H9 (cell line): ENCODE measurements around the gene SCFD2. TPM values are rescaled to one million over a fixed set of nuclear protein-coding genes. Genes with fewer than 3 reads are reported as not detected.

Experiments used
- DNase-seq: peaks from one replicate; pipeline ENCODE4 v3.0.0-alpha.2; 2017
- H2AFZ ChIP-seq: one replicate; pipeline ENCODE4 v1.6.1; 2013; ENCODE audit warnings: mild to moderate bottlenecking, low read length, control low read depth, moderate library complexity
- H2AK5ac ChIP-seq: 2 replicates; pipeline ENCODE4 v1.6.1; 2013; ENCODE audit warnings: low read length, control low read depth, mixed read lengths; ENCODE audit not compliant: insufficient read length
- H2BK120ac ChIP-seq: one replicate; pipeline ENCODE4 v1.6.1; 2013; ENCODE audit warnings: low read depth, mild to moderate bottlenecking, low read length, control low read depth, inconsistent platforms; ENCODE audit not compliant: poor library complexity, severe bottlenecking
- H2BK12ac ChIP-seq: 2 replicates; pipeline ENCODE4 v1.6.1; 2013; ENCODE audit warnings: low read length, control low read depth, mixed read lengths, low read depth; ENCODE audit not compliant: insufficient read length
- H2BK15ac ChIP-seq: 2 replicates; pipeline ENCODE4 v1.6.1; 2013; ENCODE audit warnings: low read depth, low read length, control low read depth
- H2BK20ac ChIP-seq: one replicate; pipeline ENCODE4 v1.6.1; 2013; ENCODE audit warnings: low read depth, mild to moderate bottlenecking, low read length, control low read depth, inconsistent platforms; ENCODE audit not compliant: poor library complexity, severe bottlenecking
- H2BK5ac ChIP-seq: 2 replicates; pipeline ENCODE4 v1.6.1; 2013; ENCODE audit warnings: low read length, control low read depth, mixed read lengths; ENCODE audit not compliant: insufficient read length
- H3K14ac ChIP-seq: 2 replicates; pipeline ENCODE4 v1.6.1; 2013; ENCODE audit warnings: low read length, control low read depth; ENCODE audit not compliant: insufficient read depth
- H3K18ac ChIP-seq: 2 replicates; pipeline ENCODE4 v1.6.1; 2013; ENCODE audit warnings: low read depth, mild to moderate bottlenecking, mixed read lengths, low read length, control low read depth; ENCODE audit not compliant: insufficient read length
- H3K23ac ChIP-seq: 2 replicates; pipeline ENCODE4 v1.6.1; 2013; ENCODE audit warnings: low read length, control low read depth, mixed read lengths, low read depth; ENCODE audit not compliant: insufficient read length
- H3K23me2 ChIP-seq: 2 replicates; pipeline ENCODE4 v1.6.1; 2013; ENCODE audit warnings: low read depth, mild to moderate bottlenecking, mixed read lengths, low read length, control low read depth; ENCODE audit not compliant: insufficient read length, poor library complexity, severe bottlenecking
- H3K27ac ChIP-seq: 2 replicates; pipeline ENCODE4 v1.5.1; 2013; ENCODE audit warnings: low read length, control low read depth, mixed read lengths, low read depth; ENCODE audit not compliant: insufficient read length
- H3K27me3 ChIP-seq: 2 replicates; pipeline ENCODE4 v1.6.1; 2013; ENCODE audit warnings: low read length, control low read depth, inconsistent platforms; ENCODE audit not compliant: insufficient read depth
- H3K4ac ChIP-seq: 2 replicates; pipeline ENCODE4 v1.6.1; 2013; ENCODE audit warnings: low read depth, mild to moderate bottlenecking, control low read depth, inconsistent platforms, low read length, moderate library complexity
- H3K4me1 ChIP-seq: 2 replicates; pipeline ENCODE4 v1.6.1; 2013; ENCODE audit warnings: low read length, control low read depth, inconsistent platforms; ENCODE audit not compliant: insufficient read depth
- H3K4me2 ChIP-seq: 2 replicates; pipeline ENCODE4 v1.6.1; 2013; ENCODE audit warnings: low read length, control low read depth, mixed read lengths; ENCODE audit not compliant: insufficient read length, insufficient read depth
- H3K56ac ChIP-seq: 2 replicates; pipeline ENCODE4 v1.6.1; 2013; ENCODE audit warnings: low read depth, mild to moderate bottlenecking, mixed read lengths, low read length, control low read depth; ENCODE audit not compliant: insufficient read length
- H3K79me1 ChIP-seq: 2 replicates; pipeline ENCODE4 v1.6.1; 2013; ENCODE audit warnings: low read depth, mild to moderate bottlenecking, moderate library complexity, low read length, control low read depth, inconsistent platforms; ENCODE audit not compliant: insufficient read depth, poor library complexity, severe bottlenecking
- H3K79me2 ChIP-seq: 2 replicates; pipeline ENCODE4 v1.6.1; 2013; ENCODE audit warnings: low read length, control low read depth, inconsistent platforms; ENCODE audit not compliant: insufficient read depth
- H3K9ac ChIP-seq: 2 replicates; pipeline ENCODE4 v1.6.1; 2013; ENCODE audit warnings: low read length, control low read depth, mixed read lengths; ENCODE audit not compliant: insufficient read length; ENCODE audit errors: extremely low read depth
- H3K9me3 ChIP-seq: one replicate; pipeline ENCODE4 v1.6.1; 2013; ENCODE audit warnings: low read depth, low read length, inconsistent platforms; ENCODE audit not compliant: control insufficient read depth
- H3T11ph ChIP-seq: one replicate; pipeline ENCODE4 v1.6.1; 2013; ENCODE audit warnings: mild to moderate bottlenecking, low read length, control low read depth, inconsistent platforms
- H4K20me1 ChIP-seq: one replicate; pipeline ENCODE4 v1.6.1; 2013; ENCODE audit not compliant: control insufficient read depth, insufficient read length, insufficient read depth
- H4K5ac ChIP-seq: 2 replicates; pipeline ENCODE4 v1.6.1; 2013; ENCODE audit warnings: low read depth, mild to moderate bottlenecking, mixed read lengths, low read length, control low read depth; ENCODE audit not compliant: insufficient read length
- H4K8ac ChIP-seq: replicated peaks from 2 replicates; pipeline ENCODE4 v1.6.1; 2013; ENCODE audit warnings: low read length, control low read depth, mixed read lengths, low read depth; ENCODE audit not compliant: insufficient read length
- H4K91ac ChIP-seq: 2 replicates; pipeline ENCODE4 v1.6.1; 2013; ENCODE audit warnings: low read depth, mild to moderate bottlenecking, moderate library complexity, mixed read lengths, low read length, control low read depth; ENCODE audit not compliant: insufficient read length
- H3K27ac Mint-ChIP-seq, 3 experiments: 2 replicates in 2 of 3; 3 replicates in 1 of 3; pipeline ENCODE4 v1.8.0; 2020 to 2021; ENCODE audit warnings: mixed read lengths in 3 of 3, mild to moderate bottlenecking in 1 of 3, moderate library complexity in 1 of 3
- H3K27me3 Mint-ChIP-seq: 2 replicates; pipeline ENCODE4 v1.8.0; 2021; ENCODE audit warnings: low read depth, mild to moderate bottlenecking, moderate library complexity, mixed read lengths
- H3K36me3 Mint-ChIP-seq, 3 experiments: 2 replicates in 2 of 3; 3 replicates in 1 of 3; pipeline ENCODE4 v1.8.0; 2020 to 2021; ENCODE audit warnings: low read depth in 3 of 3, mixed read lengths in 3 of 3; ENCODE audit not compliant: insufficient read depth in 1 of 3
- H3K4me1 Mint-ChIP-seq, 2 experiments: 2 replicates each; pipeline ENCODE4 v1.8.0; 2020; ENCODE audit warnings: mixed read lengths in 2 of 2
- H3K4me3 Mint-ChIP-seq, 2 experiments: 2 replicates in 1 of 2; 3 replicates in 1 of 2; pipeline ENCODE4 v1.8.0; 2020 to 2021; ENCODE audit warnings: mild to moderate bottlenecking in 2 of 2, mixed read lengths in 2 of 2, moderate library complexity in 1 of 2
- H3K9me3 Mint-ChIP-seq, 2 experiments: 2 replicates in 1 of 2; 3 replicates in 1 of 2; pipeline ENCODE4 v1.8.0; 2020; ENCODE audit warnings: mild to moderate bottlenecking in 2 of 2, mixed read lengths in 2 of 2, moderate library complexity in 1 of 2
- CTCF ChIP-seq: fragments of 200-600 bp; sonication (generic); conservative IDR thresholded peaks from 3 replicates; pipeline ENCODE4 v1.8.0; 2021; ENCODE audit warnings: antibody characterized with exemption, mild to moderate bottlenecking
- WGBS: extraction: QIAGEN DNeasy Blood & Tissue Kit; methylation state at CpG from one replicate; pipeline ENCODE4 v1.1.7; 2013; ENCODE audit warnings: missing lambda C conversion rate, low lambda C conversion rate, mixed read lengths; ENCODE audit not compliant: insufficient read length; ENCODE audit errors: extremely low coverage; 5-methylcytosine and 5-hydroxymethylcytosine counted together
- total RNA-seq: library from RNA; stranded (reverse); gene quantifications from 2 replicates; pipeline ENCODE4 v1.2.1, GENCODE V29; 2021

The SCFD2 gene
- total RNA-seq, 1 experiment from 2014 or later, result 10.1 TPM

GRCh38 chr4:53314252-53314651 is 51.6 kb downstream of the SCFD2 start:
- H2BK120ac ChIP-seq, result no peak overlapping the region
- no peak overlapping the region for H2AK5ac ChIP-seq
- no peak overlapping the region for H3K4me2 ChIP-seq
- H3K4ac ChIP-seq, result no peak overlapping the region
- no peak overlapping the region for H3K27ac ChIP-seq
- H3K27me3 Mint-ChIP-seq, result no peaks in the 10 kb centered on the region
- peaks cover 10 to 11% of the 10 kb centered on the region in 2 experiments for H3K4me1 Mint-ChIP-seq
- no peak overlapping the region for H4K5ac ChIP-seq
- no peak overlapping the region for H2BK15ac ChIP-seq
- no peak overlapping the region for H4K91ac ChIP-seq
- H3K4me1 ChIP-seq, result no peaks in the 10 kb centered on the region; the same call in 1 of the 2 replicates
- H4K20me1 ChIP-seq, result no peaks in the 10 kb centered on the region
- no peak overlapping the region for H4K8ac ChIP-seq
- H2AFZ ChIP-seq, result no peak overlapping the region
- H3K9me3 Mint-ChIP-seq, result no peaks in the 10 kb centered on the region
- H3K27me3 ChIP-seq, result no peaks in the 10 kb centered on the region
- no peak for DNase-seq
- no peak overlapping the region for H3T11ph ChIP-seq
- no peaks in the 10 kb centered on the region for H3K9me3 ChIP-seq
- H3K79me2 ChIP-seq, result no peaks in the 10 kb centered on the region
- H3K23ac ChIP-seq, result no peak overlapping the region
- H2BK12ac ChIP-seq, result no peak overlapping the region
- H3K9ac ChIP-seq, result no peak overlapping the region
- no peak overlapping the region for H3K18ac ChIP-seq
- no peaks in the 10 kb centered on the region for H3K23me2 ChIP-seq
- no peak overlapping the region for H3K4me3 Mint-ChIP-seq
- H3K36me3 Mint-ChIP-seq, result no peaks in the 10 kb centered on the region
- no peak overlapping the region for H3K56ac ChIP-seq
- H2BK5ac ChIP-seq, result no peak overlapping the region
- no peak overlapping the region for H3K14ac ChIP-seq
- H2BK20ac ChIP-seq, result no peak overlapping the region
- no CpG with 5 or more reads among the region's 4 CpGs for WGBS
- H3K79me1 ChIP-seq, result no peaks in the 10 kb centered on the region
- no peak for TF ChIP-seq CTCF
- H3K27ac Mint-ChIP-seq, result no peak overlapping the region
